ENCODE data around the gene RCAN2. TPM values are rescaled to one million over a fixed set of nuclear protein-coding genes. Genes with fewer than 3 reads are reported as not detected.

Gene RCAN2
- polyA plus RNA-seq, 1 donor from 2014 or later, result not detected

DNA sequence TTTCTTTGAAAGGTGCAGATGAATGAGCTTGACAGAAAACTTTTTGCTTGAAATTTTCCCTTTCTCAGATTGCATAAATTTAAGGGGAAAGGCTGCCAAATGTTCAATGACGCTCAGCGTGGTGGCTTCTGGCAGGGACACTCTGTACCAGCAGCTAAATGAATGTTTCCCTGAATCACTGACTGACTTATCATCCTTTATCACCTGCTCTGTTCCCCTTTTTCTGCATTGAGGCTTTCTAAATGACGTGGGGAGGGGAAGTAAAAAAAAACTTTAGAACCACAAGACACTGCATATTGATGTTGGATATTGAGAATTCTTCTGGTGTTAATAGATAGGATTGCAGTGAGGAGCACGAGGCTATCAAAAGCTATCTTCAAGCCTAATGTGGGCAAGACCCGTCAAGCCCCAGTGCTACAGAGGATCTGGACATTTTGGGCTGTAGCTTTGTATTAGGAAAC lies 273.5 kb downstream of the RCAN2 start:
- peaks cover 2% of the 10 kb centered on the region for H3K36me3 Mint-ChIP-seq
- H3K27ac Mint-ChIP-seq, result peak overlapping the region in 2 of 3 donors; percentile 4 to 48
- no peaks in the 10 kb centered on the region for H3K9me3 Mint-ChIP-seq
- H3K4me3 Mint-ChIP-seq, result no peak overlapping the region
- no peaks in the 10 kb centered on the region for H3K27me3 Mint-ChIP-seq
- peaks cover 31 to 36% (median 34%) of the 10 kb centered on the region in 3 donors for H3K4me1 Mint-ChIP-seq

DNA sequence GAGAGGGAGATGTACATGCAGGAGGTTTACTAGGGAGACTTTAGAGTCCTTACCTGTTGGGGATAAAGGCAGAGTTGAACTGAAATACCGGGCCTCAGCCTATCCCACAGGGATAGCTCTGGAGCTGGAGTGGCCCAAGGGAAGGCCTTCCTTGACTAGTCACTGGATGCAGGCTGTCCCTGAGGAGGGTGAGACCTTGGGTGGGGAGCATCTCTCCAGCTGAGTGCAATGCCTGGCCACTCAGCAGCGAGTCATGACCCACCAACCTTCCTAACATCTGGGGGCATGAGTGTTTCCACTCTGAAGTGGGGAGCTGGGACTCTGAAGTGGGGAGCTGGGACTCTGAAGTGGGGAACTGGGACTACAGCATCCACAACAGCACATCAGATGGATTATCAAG lies 274.4 kb downstream of the RCAN2 start:
- no peak overlapping the region for H3K4me3 Mint-ChIP-seq
- H3K36me3 Mint-ChIP-seq, result peaks cover 2% of the 10 kb centered on the region
- peaks cover 31 to 36% (median 34%) of the 10 kb centered on the region in 3 donors for H3K4me1 Mint-ChIP-seq
- H3K27me3 Mint-ChIP-seq, result no peaks in the 10 kb centered on the region
- H3K9me3 Mint-ChIP-seq, result no peaks in the 10 kb centered on the region
- no peak overlapping the region for H3K27ac Mint-ChIP-seq

- peaks cover 0 to 3% (median under 1%) of the 10 kb centered on the region in 3 donors for H3K9me3 Mint-ChIP-seq
- H3K27me3 Mint-ChIP-seq, result no peaks in the 10 kb centered on the region
- no peak overlapping the region for H3K4me3 Mint-ChIP-seq
- H3K4me1 Mint-ChIP-seq, result peaks cover 27 to 30% (median 29%) of the 10 kb centered on the region in 3 donors
- H3K27ac Mint-ChIP-seq, result no peak overlapping the region
- peaks cover 2% of the 10 kb centered on the region for H3K36me3 Mint-ChIP-seq
These were observed 275.5 kb downstream of the RCAN2 start for GRCh38 chr6:46215777-46216176.

DNA sequence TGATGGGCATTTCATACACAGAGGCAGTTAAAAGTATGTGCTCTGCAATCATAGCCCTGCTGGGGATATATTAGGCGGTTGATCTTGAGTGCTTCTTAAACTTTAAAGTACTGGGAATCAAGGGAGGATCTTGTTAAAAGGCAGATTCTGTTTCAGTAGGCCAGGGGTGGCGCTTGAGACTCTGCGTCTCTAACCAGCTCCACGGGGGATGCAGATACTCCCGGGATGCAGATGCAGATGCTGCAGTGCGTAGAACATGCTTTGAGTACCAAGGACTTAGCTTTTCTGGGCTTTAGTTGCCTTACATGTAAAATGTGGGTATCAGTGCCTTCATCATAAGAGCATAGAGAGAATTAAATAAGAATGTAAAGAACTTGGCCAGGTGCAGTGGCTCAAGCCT lies 276.0 kb downstream of the RCAN2 start:
- H3K9me3 Mint-ChIP-seq, result peaks cover 4 to 7% (median 4%) of the 10 kb centered on the region in 3 donors
- H3K36me3 Mint-ChIP-seq, result peaks cover 2% of the 10 kb centered on the region
- H3K4me3 Mint-ChIP-seq, result no peak overlapping the region
- H3K4me1 Mint-ChIP-seq, result peaks cover 21 to 24% (median 23%) of the 10 kb centered on the region in 3 donors
- H3K27ac Mint-ChIP-seq, result no peak overlapping the region
- H3K27me3 Mint-ChIP-seq, result no peaks in the 10 kb centered on the region

DNA sequence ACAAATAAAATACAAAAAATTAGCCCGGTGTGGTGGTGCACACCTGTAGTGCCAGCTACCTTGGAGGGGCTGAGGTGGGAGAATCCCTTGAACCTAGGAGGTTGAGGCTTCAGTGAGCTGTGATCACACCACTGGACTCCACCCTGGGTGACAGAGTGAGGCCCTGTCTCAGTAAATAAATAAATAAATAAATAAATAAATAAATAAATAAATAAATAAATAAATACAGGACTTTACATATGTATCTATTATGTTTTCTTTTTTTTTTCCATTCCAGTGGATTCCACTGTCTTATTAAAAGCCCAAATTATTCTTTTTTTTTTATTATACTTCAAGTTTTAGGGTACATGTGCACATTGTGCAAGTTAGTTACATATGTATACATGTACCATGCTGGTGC lies 279.3 kb downstream of the RCAN2 start:
- Mint-ChIP-seq H3K27ac (no peak overlapping the region), H3K4me1 (peaks cover 0 to 2% (median 2%) of the 10 kb centered on the region in 3 donors), H3K36me3 (peaks cover 2% of the 10 kb centered on the region), H3K27me3 (peaks cover 3% of the 10 kb centered on the region), H3K4me3 (peak overlapping the region in 1 of 4 donors; percentile 27), H3K9me3 (peaks cover 4 to 11% (median 5%) of the 10 kb centered on the region in 3 donors)

- Mint-ChIP-seq H3K9me3 (peaks cover 4 to 11% (median 5%) of the 10 kb centered on the region in 3 donors), H3K27me3 (peaks cover 3% of the 10 kb centered on the region), H3K36me3 (peaks cover 1% of the 10 kb centered on the region), H3K4me3 (no peak overlapping the region), H3K4me1 (no peaks in the 10 kb centered on the region), H3K27ac (no peak overlapping the region)
These were observed 281.0 kb downstream of the RCAN2 start for GRCh38 chr6:46210294-46210693.

DNA sequence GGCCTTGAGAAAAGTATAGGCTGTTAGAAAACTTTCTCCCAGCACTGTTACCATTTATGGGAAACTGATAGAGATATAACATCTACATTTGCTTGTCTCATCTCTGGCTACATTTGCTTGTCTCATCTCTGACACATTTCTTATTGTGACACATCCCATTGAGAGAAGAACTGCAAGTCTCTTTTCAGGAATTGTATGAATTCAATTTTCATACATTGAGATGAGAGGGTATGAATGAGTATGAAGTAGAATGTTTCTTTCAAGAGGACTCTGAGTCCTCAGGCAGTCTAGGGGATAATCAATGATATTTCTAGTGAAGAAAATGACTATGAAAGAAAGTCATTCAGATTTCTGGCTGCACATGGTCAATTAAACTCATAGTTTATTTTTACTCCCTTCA lies 282.9 kb downstream of the RCAN2 start:
- peaks cover 4 to 11% (median 5%) of the 10 kb centered on the region in 3 donors for H3K9me3 Mint-ChIP-seq
- no peak overlapping the region for H3K4me3 Mint-ChIP-seq
- H3K4me1 Mint-ChIP-seq, result no peaks in the 10 kb centered on the region
- peaks cover 3% of the 10 kb centered on the region for H3K27me3 Mint-ChIP-seq
- H3K36me3 Mint-ChIP-seq, result no peaks in the 10 kb centered on the region
- H3K27ac Mint-ChIP-seq, result no peak overlapping the region

DNA sequence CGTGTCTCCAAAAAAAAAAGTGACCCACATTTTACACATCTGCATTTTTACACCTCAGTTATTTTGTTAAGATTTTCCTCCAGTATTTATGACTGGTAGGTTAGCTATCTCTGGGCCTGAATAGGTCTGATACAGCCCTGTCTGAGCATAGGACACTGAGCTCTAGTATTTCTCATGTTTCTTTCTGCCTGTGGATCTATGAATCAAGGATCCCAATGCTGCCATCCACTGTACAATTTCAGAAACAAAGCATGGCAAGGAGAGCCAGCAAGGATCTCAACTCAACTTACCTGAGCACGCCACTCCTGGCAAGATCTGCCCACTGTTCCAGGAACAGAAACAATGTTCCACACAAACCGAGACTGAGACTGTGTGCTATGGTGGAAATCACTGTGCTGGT lies 284.1 kb downstream of the RCAN2 start:
- Mint-ChIP-seq H3K27ac (no peak overlapping the region), H3K36me3 (no peaks in the 10 kb centered on the region), H3K4me3 (no peak overlapping the region), H3K9me3 (peaks cover 4 to 16% (median 5%) of the 10 kb centered on the region in 3 donors), H3K27me3 (peaks cover 3% of the 10 kb centered on the region), H3K4me1 (no peaks in the 10 kb centered on the region)

GRCh38 chr6:46204880-46205650 lies 286.2 kb downstream of the RCAN2 start:
- H3K27me3 Mint-ChIP-seq, result peaks cover 7% of the 10 kb centered on the region
- no peak overlapping the region for H3K4me3 Mint-ChIP-seq
- H3K27ac Mint-ChIP-seq, result no peak overlapping the region
- H3K36me3 Mint-ChIP-seq, result no peaks in the 10 kb centered on the region
- no peaks in the 10 kb centered on the region for H3K4me1 Mint-ChIP-seq
- H3K9me3 Mint-ChIP-seq, result peaks cover 0 to 8% (median 1%) of the 10 kb centered on the region in 3 donors

GRCh38 chr6:46203391-46204177 lies 287.7 kb downstream of the RCAN2 start:
- Mint-ChIP-seq H3K4me1 (no peaks in the 10 kb centered on the region), H3K27me3 (peaks cover 7% of the 10 kb centered on the region), H3K9me3 (peaks cover 0 to 5% (median 0%) of the 10 kb centered on the region in 3 donors), H3K27ac (no peak overlapping the region), H3K4me3 (no peak overlapping the region), H3K36me3 (no peaks in the 10 kb centered on the region)

- no peaks in the 10 kb centered on the region for H3K4me1 Mint-ChIP-seq
- no peak overlapping the region for H3K27ac Mint-ChIP-seq
- H3K4me3 Mint-ChIP-seq, result no peak overlapping the region
- H3K27me3 Mint-ChIP-seq, result peaks cover 3% of the 10 kb centered on the region
- H3K9me3 Mint-ChIP-seq, result peaks cover 0 to 5% (median 0%) of the 10 kb centered on the region in 3 donors
- no peaks in the 10 kb centered on the region for H3K36me3 Mint-ChIP-seq
These were observed 289.5 kb downstream of the RCAN2 start for GRCh38 chr6:46201702-46202101.

- Mint-ChIP-seq H3K27me3 (peaks cover 6% of the 10 kb centered on the region), H3K4me3 (no peak overlapping the region), H3K9me3 (peaks cover 0 to 5% (median 0%) of the 10 kb centered on the region in 3 donors), H3K4me1 (no peaks in the 10 kb centered on the region), H3K27ac (no peak overlapping the region), H3K36me3 (peaks cover 3% of the 10 kb centered on the region)
These were observed 291.9 kb downstream of the RCAN2 start for GRCh38 chr6:46199387-46199786.

DNA sequence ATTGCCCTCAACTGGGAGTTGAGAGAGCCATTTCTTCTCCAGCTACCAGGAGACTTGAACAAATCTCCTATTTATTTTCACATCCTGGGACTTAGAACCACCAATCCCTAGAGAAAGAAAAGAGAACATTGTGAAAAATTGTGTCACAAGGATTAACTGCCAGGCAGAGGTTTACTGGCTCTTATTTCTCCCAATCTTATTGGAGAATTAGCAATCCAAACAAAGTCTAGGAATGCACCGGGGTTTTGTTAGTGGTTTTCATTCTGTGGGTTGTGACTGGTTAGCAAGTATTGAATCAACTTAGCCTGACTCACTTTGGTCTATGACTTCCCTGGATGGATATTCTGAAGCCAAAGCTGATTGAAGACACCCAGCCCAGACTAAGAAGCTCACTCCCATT lies 299.3 kb downstream of the RCAN2 start:
- H3K27ac Mint-ChIP-seq, result no peak overlapping the region
- H3K4me3 Mint-ChIP-seq, result no peak overlapping the region
- H3K9me3 Mint-ChIP-seq, result no peaks in the 10 kb centered on the region
- H3K27me3 Mint-ChIP-seq, result peaks cover 9% of the 10 kb centered on the region
- peaks cover 4% of the 10 kb centered on the region for H3K36me3 Mint-ChIP-seq
- H3K4me1 Mint-ChIP-seq, result no peaks in the 10 kb centered on the region

GRCh38 chr6:46190889-46191288 lies 300.4 kb downstream of the RCAN2 start:
- Mint-ChIP-seq H3K27me3 (peaks cover 7% of the 10 kb centered on the region), H3K4me1 (no peaks in the 10 kb centered on the region), H3K4me3 (no peak overlapping the region), H3K9me3 (no peaks in the 10 kb centered on the region), H3K27ac (no peak overlapping the region), H3K36me3 (peaks cover 4% of the 10 kb centered on the region)

DNA sequence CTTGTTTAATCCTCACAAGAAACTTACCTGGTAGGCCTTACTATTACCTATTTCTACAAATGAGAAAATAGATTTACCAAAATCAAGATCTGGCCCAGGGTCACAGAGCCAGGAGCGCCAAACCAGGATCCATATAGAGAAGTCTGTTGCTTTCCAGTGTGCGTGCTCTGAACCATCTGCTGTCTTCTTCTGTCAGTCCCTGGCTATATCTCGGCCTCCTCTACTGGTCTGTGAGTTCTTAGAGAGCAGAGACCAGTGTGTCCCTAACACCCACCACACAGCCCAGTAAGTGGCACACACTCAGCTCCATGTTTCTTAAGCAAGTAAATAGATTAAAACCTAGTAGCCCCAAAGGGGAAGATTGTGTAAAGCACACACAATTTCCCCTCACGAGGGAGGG lies 301.5 kb downstream of the RCAN2 start:
- H3K9me3 Mint-ChIP-seq, result no peaks in the 10 kb centered on the region

More for the DNA sequence above, 301.5 kb downstream of the RCAN2 start:
- Mint-ChIP-seq H3K4me3 (no peak overlapping the region), H3K27ac (no peak overlapping the region), H3K4me1 (no peaks in the 10 kb centered on the region), H3K36me3 (peaks cover 1% of the 10 kb centered on the region), H3K27me3 (peaks cover 12% of the 10 kb centered on the region)
